NCI-H510A treated with DMSO at 0.1 percent for 48 hours (cell line): ENCODE measurements around the gene DMBT1.
A peak's percentile ranks its signal among the peaks of the same experiment; 100 is the strongest.
"Not testable (repeated sequence)": the region's sequence is repeated elsewhere in the genome, so short reads cannot be mapped to it uniquely, and the experiment has no call there.

Experiments
- DNase-seq: peaks from one replicate; lab custom pipeline; 2025; lab: John Stamatoyannopoulos, UW

Gene DMBT1

GRCh38 chr10:122586070-122586469 lies 25.5 kb downstream of the DMBT1 start:
- not testable (repeated sequence) for DNase-seq

DNA sequence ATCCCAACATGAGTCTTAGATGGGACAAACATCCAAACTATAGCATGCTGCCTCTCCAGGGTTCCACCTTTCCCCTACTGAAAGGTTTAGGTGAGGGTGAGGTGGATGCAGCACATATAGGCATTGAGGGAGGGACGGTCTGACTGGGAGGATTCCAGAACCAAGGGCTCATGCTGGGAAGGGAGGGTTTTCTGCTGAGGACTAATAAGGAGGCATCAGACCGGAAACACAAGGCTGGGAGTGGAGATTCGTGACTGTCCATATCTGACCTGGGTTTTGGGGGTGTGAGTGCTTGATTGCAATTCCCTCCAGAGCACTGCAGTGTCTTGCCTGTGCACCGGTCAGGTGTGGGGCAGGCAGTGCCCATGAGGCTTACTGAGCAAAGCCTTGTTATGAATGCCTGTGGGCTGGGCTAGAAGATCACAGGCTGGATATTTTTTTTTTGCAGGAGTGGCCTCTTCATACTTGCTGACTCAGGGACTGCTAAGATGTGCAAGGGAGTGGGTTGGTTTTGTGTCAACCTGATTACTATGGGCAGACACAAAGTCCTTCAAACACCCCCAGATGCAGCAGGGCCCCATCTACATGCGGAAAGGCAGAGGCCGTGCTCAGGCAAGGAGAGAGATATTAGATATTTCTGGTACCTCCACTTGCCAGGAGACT lies 26.7 kb downstream of the DMBT1 start:
- DNase-seq: no peak

DNA sequence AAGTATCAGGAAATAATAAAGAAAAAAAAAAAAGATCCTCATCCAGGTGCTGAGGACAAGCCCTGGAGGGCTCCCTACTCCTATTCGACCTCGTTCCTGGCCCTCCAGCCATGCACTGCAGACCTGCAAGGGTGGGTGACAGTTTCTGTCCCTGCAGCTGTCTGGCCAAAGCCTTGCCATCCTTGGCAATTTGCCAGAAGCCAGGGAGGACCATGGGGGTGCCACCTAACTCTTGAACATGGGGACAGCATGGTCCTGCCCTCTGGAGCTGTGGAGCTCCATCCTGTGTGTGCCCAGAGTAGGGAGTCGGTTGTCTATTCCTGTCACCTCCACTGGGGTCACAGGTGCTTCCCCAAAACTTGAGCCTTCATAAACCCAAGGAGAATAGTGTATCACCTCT lies 27.8 kb downstream of the DMBT1 start:
- DNase-seq: no peak

DNA sequence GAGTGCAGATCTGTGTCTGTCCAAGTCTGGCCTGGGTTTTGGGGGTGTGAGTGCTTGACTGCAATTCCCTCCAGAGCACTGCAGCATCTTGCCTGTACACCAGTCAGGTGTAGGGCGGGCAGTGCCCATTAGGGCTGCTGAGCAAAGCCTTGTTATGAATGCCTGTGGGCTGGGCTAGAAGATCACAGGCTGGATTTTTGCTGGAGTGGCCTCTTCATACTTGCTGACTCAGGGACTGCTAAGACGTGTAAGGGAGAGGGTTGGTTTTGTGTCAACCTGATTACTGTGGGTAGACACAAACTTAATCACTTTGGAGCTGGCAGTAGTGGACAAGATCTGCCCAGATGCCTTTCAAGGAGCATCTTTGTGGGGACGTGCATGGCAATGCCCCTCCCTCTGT lies 29.6 kb downstream of the DMBT1 start:
- peak; percentile 52 for DNase-seq

- DNase-seq: no peak
Observed at GRCh38 chr10:122591736-122592135, 31.2 kb downstream of the DMBT1 start.

DNA sequence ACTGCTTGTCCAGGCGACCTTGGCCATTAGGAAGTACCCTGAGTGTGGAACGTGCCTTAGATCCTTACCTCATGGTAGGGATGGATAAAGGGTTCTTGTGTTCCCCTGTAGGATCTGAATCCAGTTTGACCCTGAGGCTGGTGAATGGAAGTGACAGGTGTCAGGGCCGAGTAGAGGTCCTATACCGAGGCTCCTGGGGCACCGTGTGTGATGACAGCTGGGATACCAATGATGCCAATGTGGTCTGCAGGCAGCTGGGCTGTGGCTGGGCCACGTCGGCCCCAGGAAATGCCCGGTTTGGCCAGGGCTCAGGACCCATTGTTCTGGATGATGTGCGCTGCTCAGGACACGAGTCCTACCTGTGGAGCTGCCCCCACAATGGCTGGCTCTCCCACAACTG lies 31.6 kb downstream of the DMBT1 start:
- DNase-seq: no peak

DNA sequence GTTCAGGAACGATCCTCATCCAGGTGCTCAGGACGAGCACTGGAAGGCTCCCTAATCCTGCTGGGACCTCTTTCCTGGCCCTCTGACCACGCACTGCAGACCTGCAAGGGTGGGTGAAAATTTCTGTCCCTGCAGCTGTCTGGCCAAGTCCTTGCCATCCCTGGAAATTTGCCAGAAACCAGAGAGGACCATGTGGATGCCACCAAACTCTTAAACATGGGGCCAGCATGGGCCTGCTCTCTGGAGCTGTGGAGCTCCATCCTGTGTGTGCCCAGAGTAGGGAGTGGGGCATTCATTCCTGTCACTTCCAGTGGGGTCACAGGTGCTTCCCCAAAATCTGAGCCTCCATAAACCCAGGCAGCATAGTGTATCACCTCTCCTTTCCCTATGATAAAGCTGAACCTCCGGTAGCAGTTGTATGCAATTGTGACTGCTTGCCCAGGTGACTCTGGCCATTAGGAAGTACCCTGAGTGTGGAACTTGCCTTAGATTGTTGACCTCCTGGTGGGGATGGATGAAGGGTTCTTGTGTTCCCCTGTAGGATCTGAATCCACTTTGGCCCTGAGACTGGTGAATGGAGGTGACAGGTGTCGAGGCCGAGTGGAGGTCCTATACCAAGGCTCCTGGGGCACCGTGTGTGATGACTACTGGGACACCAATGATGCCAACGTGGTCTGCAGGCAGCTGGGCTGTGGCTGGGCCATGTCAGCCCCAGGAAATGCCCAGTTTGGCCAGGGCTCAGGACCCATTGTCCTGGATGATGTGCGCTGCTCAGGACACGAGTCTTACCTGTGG lies 57.1 kb downstream of the DMBT1 start:
- DNase-seq: no peak

GRCh38 chr10:122618461-122619165 lies 58.1 kb downstream of the DMBT1 start:
- DNase-seq: no peak

DNA sequence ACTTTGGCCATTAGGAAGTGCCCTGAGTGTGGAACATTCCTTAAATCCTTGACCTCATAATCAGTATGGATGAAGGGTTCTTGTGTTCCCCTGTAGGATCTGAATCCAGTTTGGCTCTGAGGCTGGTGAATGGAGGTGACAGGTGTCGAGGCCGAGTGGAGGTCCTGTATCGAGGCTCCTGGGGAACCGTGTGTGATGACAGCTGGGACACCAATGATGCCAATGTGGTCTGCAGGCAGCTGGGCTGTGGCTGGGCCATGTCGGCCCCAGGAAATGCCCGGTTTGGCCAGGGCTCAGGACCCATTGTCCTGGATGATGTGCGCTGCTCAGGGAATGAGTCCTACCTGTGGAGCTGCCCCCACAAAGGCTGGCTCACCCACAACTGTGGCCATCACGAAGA lies 60.4 kb downstream of the DMBT1 start:
- not testable (repeated sequence) for DNase-seq

DNA sequence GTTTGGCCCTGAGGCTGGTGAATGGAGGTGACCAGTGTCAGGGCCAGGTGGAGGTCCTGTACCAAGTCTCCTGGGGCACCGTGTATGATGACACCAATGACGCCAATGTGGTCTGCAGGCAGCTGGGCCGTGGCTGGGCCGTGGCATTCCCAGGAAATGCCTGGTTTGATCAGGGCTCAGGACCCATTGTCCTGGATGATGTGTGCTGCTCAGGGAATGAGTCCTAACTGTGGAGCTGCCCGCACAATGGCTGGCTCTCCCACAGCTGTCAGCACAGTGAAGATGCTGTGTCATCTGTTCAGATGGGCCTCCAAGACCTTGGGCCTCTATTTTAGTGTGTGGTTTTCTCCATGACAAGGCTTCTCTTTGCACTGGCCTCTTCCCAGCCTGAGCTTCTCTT lies 64.0 kb downstream of the DMBT1 start:
- DNase-seq: no peak

GRCh38 chr10:122630526-122630925 lies 70.0 kb downstream of the DMBT1 start:
- no peak for DNase-seq

GRCh38 chr10:122632031-122632430 lies 71.5 kb downstream of the DMBT1 start:
- DNase-seq: peak; percentile 2

GRCh38 chr10:122632576-122632975 lies 72.0 kb downstream of the DMBT1 start:
- DNase-seq: no peak

GRCh38 chr10:122636953-122637352 lies 76.4 kb downstream of the DMBT1 start:
- no peak for DNase-seq

DNA sequence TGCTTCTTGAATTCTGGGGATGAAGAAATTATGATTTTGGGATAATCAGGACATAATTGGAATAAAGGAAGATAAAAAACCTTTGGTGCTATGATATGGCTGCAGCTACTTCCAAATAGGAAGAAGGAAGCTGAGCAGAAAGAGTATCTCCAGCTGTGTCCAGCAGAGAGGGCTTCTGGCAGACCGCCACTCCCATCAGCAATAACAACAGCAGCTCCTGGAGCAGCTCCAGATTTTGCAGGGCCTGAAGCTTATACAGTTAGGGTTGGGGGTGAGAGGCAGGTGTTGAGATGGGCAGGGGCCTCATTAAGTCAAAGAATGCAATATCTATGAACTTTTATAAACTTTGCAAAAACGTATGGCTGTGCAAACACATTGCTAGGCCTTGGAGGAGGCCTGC lies 76.8 kb downstream of the DMBT1 start:
- no peak for DNase-seq

GRCh38 chr10:122638106-122638505 lies 77.6 kb downstream of the DMBT1 start:
- DNase-seq: no peak

DNA sequence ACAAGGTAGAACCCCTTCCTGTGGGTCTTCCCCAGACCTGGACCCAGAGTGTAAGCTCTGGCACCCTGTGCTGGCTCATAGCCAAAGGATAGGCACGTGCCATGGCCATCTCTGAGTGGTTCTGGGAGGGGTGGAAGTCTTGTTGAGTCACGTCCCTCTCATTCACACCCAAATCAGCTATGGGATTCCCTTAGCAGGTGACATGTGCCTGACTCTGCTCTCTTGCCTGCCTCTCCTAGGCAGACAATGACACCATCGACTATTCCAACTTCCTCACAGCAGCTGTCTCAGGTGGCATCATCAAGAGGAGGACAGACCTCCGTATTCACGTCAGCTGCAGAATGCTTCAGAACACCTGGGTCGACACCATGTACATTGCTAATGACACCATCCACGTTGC lies 79.2 kb downstream of the DMBT1 start:
- DNase-seq: peak; percentile 14

GRCh38 chr10:122640921-122641320 lies 80.4 kb downstream of the DMBT1 start:
- DNase-seq: no peak

- DNase-seq: no peak
Observed at GRCh38 chr10:122642726-122643605, 82.4 kb downstream of the DMBT1 start.

DNA sequence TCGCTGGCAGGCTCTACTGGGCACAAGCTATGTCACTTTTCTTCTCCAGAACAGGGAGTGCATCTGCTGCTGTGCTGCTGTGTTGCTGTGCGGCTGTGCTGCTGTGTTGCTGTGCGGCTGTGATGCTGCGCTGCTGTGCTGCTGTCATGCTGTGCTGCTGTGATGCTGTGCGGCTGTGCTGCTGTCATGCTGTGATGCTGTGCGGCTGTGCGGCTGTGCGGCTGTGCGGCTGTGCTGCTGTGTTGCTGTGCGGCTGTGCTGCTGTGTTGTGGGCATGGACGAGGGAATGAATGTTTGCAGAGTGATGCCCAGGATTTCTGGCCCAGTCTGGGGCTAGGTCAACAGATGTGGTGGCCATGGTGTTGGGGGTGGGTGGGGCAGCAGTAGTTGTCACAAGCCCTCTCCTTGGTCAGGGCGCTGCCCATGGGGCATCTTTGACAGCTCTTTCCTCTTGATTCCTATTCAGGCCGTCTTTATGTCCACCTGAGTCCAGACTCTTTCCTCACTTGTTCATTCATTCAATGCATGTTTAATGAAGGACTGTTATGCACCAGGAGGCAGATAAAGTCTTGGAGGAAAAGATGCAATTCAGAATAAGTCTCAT lies 83.5 kb downstream of the DMBT1 start:
- DNase-seq: no peak

- no peak for DNase-seq
Observed at GRCh38 chr10:122646511-122647382, 86.2 kb downstream of the DMBT1 start.
